Fibroblast of lung (primary cell): ENCODE results near the gene SLC33A1.

Experiments used
- CTCF ChIP-seq, 2 donors: IDR thresholded peaks in 1 of 2; conservative IDR thresholded peaks in 1 of 2; 1 replicate in 1 of 2; 2 replicates in 1 of 2; pipeline ENCODE4 v1.5.1; 2011 to 2012; ENCODE audit warnings: low read length in 2 of 2, control low read depth in 1 of 2, inconsistent platforms in 1 of 2, low read depth in 1 of 2, mild to moderate bottlenecking in 1 of 2
- EZH2 ChIP-seq: IDR thresholded peaks from 2 replicates; pipeline ENCODE4 v1.5.1; 2012; ENCODE audit warnings: low read length, control low read depth, mild to moderate bottlenecking; ENCODE audit errors: missing control alignments

DNA sequence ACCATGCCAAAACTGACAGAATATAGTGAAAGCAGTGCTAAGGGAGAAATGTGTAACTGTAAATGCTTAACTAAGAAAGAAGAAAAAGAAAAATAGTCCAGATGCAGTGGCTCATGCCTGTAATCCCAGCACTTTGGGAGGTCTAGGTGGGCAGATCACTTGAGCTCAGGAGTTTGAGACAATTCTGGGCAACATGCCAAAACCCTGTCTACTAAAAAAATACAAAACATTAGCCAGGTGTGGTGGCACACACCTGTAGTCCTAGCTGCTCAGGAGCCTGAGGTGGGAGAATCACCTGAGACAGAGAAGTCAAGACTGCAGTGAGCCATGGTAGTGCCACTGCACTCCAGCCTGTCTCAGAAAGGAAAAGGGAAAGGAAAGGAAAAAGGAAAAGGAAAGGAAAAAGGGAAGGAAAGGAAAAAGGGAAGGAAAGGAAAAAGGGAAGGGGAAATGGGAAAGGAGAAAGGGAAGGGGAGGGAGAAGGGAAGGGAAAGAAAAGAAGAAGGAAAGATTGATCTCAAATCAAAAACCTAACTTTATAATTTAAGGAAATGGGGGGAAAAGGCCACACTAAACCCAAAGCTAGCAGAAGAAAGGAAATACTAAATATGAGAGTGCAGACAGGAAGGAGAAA, 68.4 kb downstream of the SLC33A1 start:
- TF ChIP-seq CTCF (conservative IDR thresholded peaks at IDR 0.05 in 1 of 2, IDR thresholded peaks at IDR 0.05 in 1 of 2; ENCODE audit: low read depth in 1 of 2, low read length in 2 of 2) (no peak), EZH2 (no peak)
